ENCODE data around the gene SYNM.
A peak's percentile ranks its signal among the peaks of the same experiment; 100 is the strongest.

The SYNM gene

GRCh38 chr15:99151156-99151555 lies 46.3 kb downstream of the SYNM start:
- H3K4me3 ChIP-seq (ENCODE audit: low read depth, low read length): no peak overlapping the region
- no peak for DNase-seq (ENCODE audit: low read depth)
- no peak for TF ChIP-seq CTCF (conservative IDR thresholded peaks at IDR 0.05; ENCODE audit: low read depth, low read length)

GRCh38 chr15:99153026-99153535 lies 48.2 kb downstream of the SYNM start:
- H3K4me3 ChIP-seq (ENCODE audit: low read depth, low read length): no peak overlapping the region
- no peak for DNase-seq (ENCODE audit: low read depth)
- no peak for TF ChIP-seq CTCF (conservative IDR thresholded peaks at IDR 0.05; ENCODE audit: low read depth, low read length)

- H3K4me3 ChIP-seq (ENCODE audit: low read depth, low read length): no peak overlapping the region
- no peak for TF ChIP-seq CTCF (conservative IDR thresholded peaks at IDR 0.05; ENCODE audit: low read depth, low read length)
- no peak for DNase-seq (ENCODE audit: low read depth)
Measured at GRCh38 chr15:99154271-99154670, 49.4 kb downstream of the SYNM start.

- no peak for DNase-seq (ENCODE audit: low read depth)
- no peak for TF ChIP-seq CTCF (conservative IDR thresholded peaks at IDR 0.05; ENCODE audit: low read depth, low read length)
- H3K4me3 ChIP-seq (ENCODE audit: low read depth, low read length): no peak overlapping the region
Measured at GRCh38 chr15:99155961-99156443, 51.1 kb downstream of the SYNM start.

GRCh38 chr15:99157456-99157855 lies 52.6 kb downstream of the SYNM start:
- no peak for TF ChIP-seq CTCF (conservative IDR thresholded peaks at IDR 0.05; ENCODE audit: low read depth, low read length)
- DNase-seq (ENCODE audit: low read depth): peak; percentile 25
- H3K4me3 ChIP-seq (ENCODE audit: low read depth, low read length): no peak overlapping the region

GRCh38 chr15:99158626-99159412 lies 53.9 kb downstream of the SYNM start:
- TF ChIP-seq CTCF (conservative IDR thresholded peaks at IDR 0.05; ENCODE audit: low read depth, low read length): no peak
- no peak overlapping the region for H3K4me3 ChIP-seq (ENCODE audit: low read depth, low read length)

More at GRCh38 chr15:99158626-99159412, 53.9 kb downstream of the SYNM start:
- no peak for DNase-seq (ENCODE audit: low read depth)

Measured in choroid plexus epithelial cell (primary cell).